Activated naive CD4-positive, alpha-beta T cell treated with Interleukin-2 at 50 U/mL for 16 hours (primary cell): ENCODE results near the gene ZNF799.
"Not testable (repeated sequence)": the region's sequence is repeated elsewhere in the genome, so short reads cannot be mapped to it uniquely, and the experiment has no call there.

Source experiments
- DNase-seq: peaks from one replicate; pipeline ENCODE4 v3.0.0-alpha.2; 2020

The ZNF799 gene

GRCh38 chr19:12362236-12362635 lies 38.8 kb downstream of the ZNF799 start:
- not testable (repeated sequence) for DNase-seq

- no peak for DNase-seq
Measured at GRCh38 chr19:12353375-12353774, 47.7 kb downstream of the ZNF799 start.

- DNase-seq = no peak
Measured at GRCh38 chr19:12350890-12351197, 50.2 kb downstream of the ZNF799 start.

- DNase-seq = no peak
Measured at GRCh38 chr19:12350185-12350889, 50.7 kb downstream of the ZNF799 start.

GRCh38 chr19:12346896-12347295 lies 54.2 kb downstream of the ZNF799 start:
- DNase-seq = peak; percentile 7

- no peak for DNase-seq
Measured at GRCh38 chr19:12345197-12345596, 55.9 kb downstream of the ZNF799 start.
